Amygdala (tissue), 56 donors: Measurements from ENCODE around the gene AATF.

Source experiments
- DNase-seq, 56 donors: peaks; one replicate each; lab custom pipeline; 2025; lab: John Stamatoyannopoulos, UW

Gene AATF

GRCh38 chr17:36940313-36941264 is 8.2 kb upstream of the AATF start:
- DNase-seq = no peak

DNA sequence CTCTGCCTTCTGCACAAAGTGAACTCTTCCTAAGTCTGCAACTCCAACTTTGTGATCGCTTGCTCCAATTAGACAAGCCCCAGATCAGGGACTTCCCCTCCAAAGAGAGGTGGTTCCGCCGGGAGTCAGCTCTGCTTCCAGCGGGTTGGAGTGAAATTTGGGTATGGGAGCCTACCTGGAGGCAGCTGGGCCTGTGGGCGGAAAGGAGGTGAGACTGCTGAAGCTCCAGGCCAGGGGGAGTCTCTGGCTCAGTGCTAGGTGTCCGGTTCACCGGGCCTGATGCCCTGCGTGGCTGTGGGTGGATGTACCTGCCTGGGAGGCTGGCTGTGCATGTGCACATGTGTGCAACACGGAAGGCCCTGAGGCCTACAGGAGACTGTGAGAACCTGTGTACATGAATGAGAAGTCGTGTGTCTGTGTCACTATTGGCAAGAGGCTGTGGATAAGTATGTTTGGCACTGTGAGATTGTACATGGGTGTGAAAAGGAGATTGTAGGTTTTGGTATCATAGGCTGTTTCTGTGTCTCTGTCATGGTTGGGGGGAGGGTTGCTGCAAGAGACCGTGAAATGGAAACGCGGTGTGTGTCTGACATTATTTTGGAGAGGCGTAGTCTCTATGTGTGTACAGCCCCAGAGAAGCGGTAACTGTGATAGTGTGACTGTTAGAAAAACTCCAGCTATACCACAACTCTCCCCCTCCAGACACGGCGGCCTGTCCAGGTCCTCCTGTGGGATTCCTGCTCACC is 7.3 kb upstream of the AATF start:
- DNase-seq = no peak

GRCh38 chr17:36942019-36942599 is 6.6 kb upstream of the AATF start:
- no peak for DNase-seq

GRCh38 chr17:36942631-36943125 is 6.1 kb upstream of the AATF start:
- no peak for DNase-seq

DNA sequence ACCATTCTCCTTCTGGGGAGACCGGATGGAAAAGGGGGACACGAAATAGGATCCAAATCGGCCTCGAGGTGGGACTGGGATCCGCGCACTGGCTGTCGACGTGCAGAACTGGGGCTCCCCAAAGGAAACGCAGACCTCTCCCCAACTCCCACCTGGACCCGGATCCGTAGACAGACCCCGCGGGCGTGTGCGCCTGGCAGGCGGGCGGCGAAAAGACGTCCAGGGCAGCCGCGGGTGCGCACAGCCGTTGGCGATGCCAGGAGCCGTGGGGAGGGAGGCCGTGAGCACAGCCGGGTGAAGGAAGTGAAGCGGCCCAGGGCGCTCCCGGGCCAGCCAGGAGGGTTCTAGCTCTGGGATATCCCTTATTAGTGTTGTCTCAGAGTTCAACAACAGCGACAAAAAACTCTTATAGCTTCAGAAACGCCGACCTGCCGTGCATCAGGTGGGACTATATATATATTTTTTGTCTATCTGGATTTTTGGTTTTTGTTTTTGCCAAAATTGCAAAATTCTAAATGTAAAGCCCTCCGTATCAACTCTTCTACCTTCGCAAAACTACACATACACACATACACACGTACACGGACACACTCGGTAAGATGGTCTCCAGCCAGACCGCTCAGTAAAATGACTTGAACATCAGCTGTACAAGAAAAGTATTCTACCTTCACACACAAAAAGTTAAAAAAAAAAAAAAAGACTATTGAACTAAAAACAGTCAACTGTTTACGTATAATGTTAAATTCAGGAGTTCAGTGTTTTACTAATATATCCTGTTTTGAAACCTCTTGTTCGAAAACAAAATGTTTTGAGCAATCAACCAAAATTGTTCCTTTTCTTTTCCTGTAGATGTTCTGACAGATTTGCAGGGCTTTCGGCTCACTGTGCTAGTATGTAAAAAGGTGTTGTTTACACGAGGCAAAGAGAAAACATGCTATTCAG is 5.2 kb upstream of the AATF start:
- no peak for DNase-seq

DNA sequence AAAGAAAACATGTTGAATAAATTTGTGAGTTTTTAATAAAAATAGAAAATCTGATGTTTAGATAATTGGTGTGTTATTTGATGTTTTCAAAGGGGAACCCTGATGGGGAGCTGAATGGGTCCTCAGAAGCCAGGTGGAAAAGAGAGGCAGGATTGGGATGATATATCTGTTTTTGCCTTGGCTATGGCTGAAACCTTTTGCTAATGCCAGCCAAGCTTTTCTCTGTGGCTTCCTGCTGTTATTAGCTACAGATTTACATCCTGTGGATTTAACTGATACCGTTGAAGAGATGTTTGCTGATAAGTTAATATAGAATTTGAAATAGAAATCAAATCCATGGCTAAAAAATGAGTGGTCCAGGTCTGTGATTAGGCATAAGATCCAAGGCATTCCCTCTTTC is 4.2 kb upstream of the AATF start:
- DNase-seq = no peak

DNA sequence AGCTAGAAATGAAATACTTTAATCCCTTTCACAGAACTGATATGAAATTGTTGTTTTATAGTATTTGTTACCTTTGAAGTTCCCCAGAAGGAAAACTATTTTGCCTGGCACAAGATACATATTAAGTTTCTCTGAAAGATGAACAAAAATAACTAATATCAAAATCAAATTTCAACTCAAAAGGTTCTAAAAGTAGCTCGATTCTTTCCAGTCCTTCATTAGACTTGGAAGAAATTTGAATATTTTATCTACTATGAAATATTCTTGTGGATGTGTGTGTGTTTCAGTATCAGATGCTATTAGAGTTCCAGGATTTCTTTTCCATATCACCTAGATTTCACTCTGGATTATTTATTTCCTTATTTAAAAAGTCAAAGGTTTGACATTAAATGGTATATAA is 3.6 kb upstream of the AATF start:
- DNase-seq = no peak

DNA sequence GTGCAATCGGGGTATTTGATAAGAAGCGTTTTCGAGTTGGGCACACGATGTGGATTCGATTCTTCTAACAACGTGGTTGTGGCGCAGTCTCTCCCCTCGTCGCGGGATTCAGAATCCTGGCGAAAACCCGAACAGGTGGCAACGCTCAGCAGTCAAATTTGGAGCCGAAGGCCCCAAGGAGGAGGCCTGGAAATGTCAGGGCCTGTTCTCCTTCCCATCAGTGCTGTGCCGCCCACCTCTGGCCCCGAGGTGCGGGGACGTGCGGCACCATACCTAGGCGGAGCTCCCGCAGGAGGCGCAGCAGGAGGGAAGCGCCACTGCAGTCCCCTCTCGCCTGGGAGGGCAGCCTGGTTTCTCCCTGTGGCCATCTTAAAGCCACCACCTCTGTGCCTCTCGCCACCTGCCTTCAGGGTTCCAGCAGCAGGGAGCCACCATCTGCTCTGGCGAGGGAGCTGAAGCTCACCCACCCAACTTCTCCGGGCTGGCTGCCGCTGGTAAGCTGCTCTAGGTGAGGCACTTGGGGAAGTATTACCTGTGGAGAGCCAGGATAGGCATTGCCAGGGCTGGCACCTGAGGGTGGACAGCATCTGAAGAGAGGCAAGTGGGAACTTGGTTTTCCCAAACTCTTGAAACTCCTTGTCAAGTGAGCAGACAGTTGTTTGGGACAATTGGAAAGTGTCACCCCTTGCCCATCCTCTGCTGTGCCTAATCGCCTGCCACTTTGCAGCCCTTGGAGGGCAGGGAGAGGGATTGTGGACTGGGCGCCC is 2.6 kb upstream of the AATF start:
- no peak for DNase-seq

- no peak for DNase-seq
Measured at GRCh38 chr17:36946726-36947091, 2.0 kb upstream of the AATF start.

DNA sequence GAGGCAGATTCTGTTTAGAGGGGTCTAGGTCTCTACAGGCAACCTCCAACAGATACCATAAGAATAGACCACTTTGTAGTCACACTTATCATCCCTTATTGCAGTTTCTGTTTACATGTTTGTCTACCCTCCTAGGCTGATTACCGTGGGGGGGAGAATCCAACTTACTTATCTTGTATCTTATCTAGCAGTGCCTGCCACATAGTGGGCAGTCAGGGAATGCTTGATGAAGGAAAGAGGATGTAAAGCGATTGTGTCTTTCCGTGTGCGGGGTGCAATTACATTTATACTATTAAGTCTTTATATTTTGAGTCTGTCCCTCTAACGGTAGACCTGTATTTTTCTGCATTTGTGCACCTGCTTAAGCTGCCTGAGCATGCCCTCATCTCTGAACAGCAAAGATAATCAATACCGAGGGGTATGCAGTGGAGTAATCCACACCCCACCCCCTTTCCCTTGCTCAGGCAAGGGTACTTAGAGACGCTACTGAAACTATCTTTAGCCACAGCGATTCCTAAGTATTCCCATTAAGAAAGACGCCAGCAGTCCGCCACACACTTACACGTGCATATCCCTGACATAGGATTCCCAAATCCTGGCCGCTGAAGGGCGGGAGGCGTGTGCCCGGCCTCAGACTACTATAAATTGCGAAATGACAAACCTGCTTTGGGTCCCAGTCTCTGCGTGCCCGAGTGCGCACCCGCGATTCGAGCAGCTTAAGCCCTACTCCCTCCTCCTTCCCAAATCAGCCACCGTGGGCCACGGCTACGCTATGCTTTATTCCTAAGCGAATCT is 635 bp upstream of the AATF start:
- DNase-seq = peak in 2 of 56 donors; percentile 56 to 59

GRCh38 chr17:36949461-36949927 is 740 bp downstream of the AATF start:
- DNase-seq = peak in 1 of 56 donors; percentile 22

- no peak for DNase-seq
Measured at GRCh38 chr17:36950027-36950426, 1.3 kb downstream of the AATF start.

GRCh38 chr17:36951084-36951789 is 2.5 kb downstream of the AATF start:
- DNase-seq = no peak

- no peak for DNase-seq
Measured at GRCh38 chr17:36971508-36971907, 22.8 kb downstream of the AATF start.

- no peak for DNase-seq
Measured at GRCh38 chr17:36972186-36972700, 23.5 kb downstream of the AATF start.

GRCh38 chr17:36972905-36973304 is 24.2 kb downstream of the AATF start:
- DNase-seq = no peak

DNA sequence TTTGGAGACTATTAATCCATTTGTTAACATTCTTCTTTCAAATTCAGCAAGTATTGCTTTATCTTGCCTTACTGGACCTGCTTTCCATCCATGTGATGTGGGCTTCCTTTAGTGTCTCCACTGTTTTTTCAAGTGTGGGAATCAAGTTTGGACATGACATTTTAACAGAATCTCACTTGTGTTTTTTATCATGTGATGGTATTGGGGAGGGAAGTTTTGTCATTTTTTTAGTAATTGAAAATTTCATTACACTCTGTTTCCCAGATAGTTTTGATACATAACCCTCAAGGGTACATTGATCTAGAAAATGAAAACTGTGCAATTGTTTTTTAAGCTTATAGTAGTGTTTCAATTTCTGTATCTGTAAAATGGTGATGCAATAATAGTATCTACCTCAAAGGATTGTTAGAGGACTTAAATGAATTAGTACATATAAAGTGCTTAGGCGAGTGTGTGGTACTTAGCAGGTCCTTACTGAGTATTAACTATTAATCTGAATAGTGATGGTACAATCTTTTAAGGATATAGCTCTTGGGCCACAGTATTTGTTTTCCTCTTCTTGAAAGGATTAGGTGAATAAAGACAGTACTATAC is 27.3 kb downstream of the AATF start:
- no peak for DNase-seq
